Superior temporal gyrus (tissue), 1 donor: ENCODE results near the gene CPA2.

Experiments
- DNase-seq: peaks from one replicate; pipeline ENCODE4 v3.0.0-alpha.2; 2016; ENCODE audit errors: extremely low spot score

Gene CPA2

GRCh38 chr7:130279906-130280305 lies 13.2 kb downstream of the CPA2 start:
- DNase-seq: no peak

GRCh38 chr7:130281260-130281659 lies 14.6 kb downstream of the CPA2 start:
- DNase-seq: no peak

- DNase-seq: no peak
Measured at GRCh38 chr7:130286881-130287280, 20.2 kb downstream of the CPA2 start.

- no peak for DNase-seq
Measured at GRCh38 chr7:130288168-130288567, 21.5 kb downstream of the CPA2 start.

- DNase-seq: no peak
Measured at GRCh38 chr7:130288829-130289228, 22.2 kb downstream of the CPA2 start.

GRCh38 chr7:130289478-130289877 lies 22.8 kb downstream of the CPA2 start:
- no peak for DNase-seq

GRCh38 chr7:130290745-130291144 lies 24.1 kb downstream of the CPA2 start:
- DNase-seq: no peak

- no peak for DNase-seq
Measured at GRCh38 chr7:130292682-130293257, 26.1 kb downstream of the CPA2 start, which contains the start of gene CPA4. TSS of gene CPA4 (plus strand) at chr7:130293161. CDS start at chr7:130293181, 20 bp downstream.

GRCh38 chr7:130293521-130293920 lies 26.9 kb downstream of the CPA2 start:
- no peak for DNase-seq

GRCh38 chr7:130294314-130294713 lies 27.7 kb downstream of the CPA2 start:
- no peak for DNase-seq

GRCh38 chr7:130296221-130296951 lies 29.7 kb downstream of the CPA2 start:
- no peak for DNase-seq

GRCh38 chr7:130297628-130298543 lies 31.2 kb downstream of the CPA2 start:
- no peak for DNase-seq

GRCh38 chr7:130298544-130299326 lies 32.1 kb downstream of the CPA2 start:
- DNase-seq: no peak

- no peak for DNase-seq
Measured at GRCh38 chr7:130299866-130300265, 33.2 kb downstream of the CPA2 start.

- no peak for DNase-seq
Measured at GRCh38 chr7:130301501-130302020, 34.9 kb downstream of the CPA2 start.

- no peak for DNase-seq
Measured at GRCh38 chr7:130302649-130303048, 36.0 kb downstream of the CPA2 start.

- no peak for DNase-seq
Measured at GRCh38 chr7:130303127-130303526, 36.5 kb downstream of the CPA2 start.

- DNase-seq: no peak
Measured at GRCh38 chr7:130303551-130303950, 36.9 kb downstream of the CPA2 start.

GRCh38 chr7:130303982-130304381 lies 37.3 kb downstream of the CPA2 start:
- no peak for DNase-seq

- DNase-seq: no peak
Measured at GRCh38 chr7:130304878-130305277, 38.2 kb downstream of the CPA2 start.

GRCh38 chr7:130305433-130306042 lies 38.9 kb downstream of the CPA2 start:
- DNase-seq: no peak
